Thymus (tissue), 11 donors: Measurements from ENCODE around the gene AGPAT4. TPM values are rescaled to one million over a fixed set of nuclear protein-coding genes. Genes with fewer than 3 reads are reported as not detected.

Source experiments
- DNase-seq, 9 donors: peaks; one replicate each; pipeline ENCODE4 v3.0.0-alpha.2; 2013; ENCODE audit warnings: low spot score in 9 of 9, low read depth in 6 of 9, missing footprints in 1 of 9
- H3K27ac ChIP-seq, 2 donors: one replicate each; pipeline ENCODE4 v1.5.1; 2013; ENCODE audit warnings: control low read depth in 1 of 2, low read depth in 1 of 2, low read length in 1 of 2, mild to moderate bottlenecking in 1 of 2, moderate library complexity in 1 of 2
- H3K27me3 ChIP-seq, 2 donors: one replicate each; pipeline ENCODE4 v1.5.1; 2013; ENCODE audit warnings: low read length in 1 of 2; ENCODE audit not compliant: control insufficient read depth in 2 of 2, insufficient read depth in 1 of 2
- H3K36me3 ChIP-seq, 2 donors: one replicate each; pipeline ENCODE4 v1.5.1; 2013; ENCODE audit warnings: low read length in 1 of 2, mild to moderate bottlenecking in 1 of 2, moderate library complexity in 1 of 2; ENCODE audit not compliant: control insufficient read depth in 2 of 2, insufficient read depth in 2 of 2
- H3K4me1 ChIP-seq, 2 donors: one replicate each; pipeline ENCODE4 v1.5.1; 2013; ENCODE audit warnings: low read length in 2 of 2; ENCODE audit not compliant: control insufficient read depth in 2 of 2, insufficient read depth in 2 of 2
- H3K4me3 ChIP-seq, 2 donors: one replicate each; pipeline ENCODE4 v1.5.1; 2013; ENCODE audit warnings: low read length in 2 of 2, control low read depth in 1 of 2, mild to moderate bottlenecking in 1 of 2
- H3K9me3 ChIP-seq, 2 donors: one replicate each; pipeline ENCODE4 v1.5.1; 2013; ENCODE audit warnings: low read length in 1 of 2, mild to moderate bottlenecking in 1 of 2; ENCODE audit not compliant: control insufficient read depth in 2 of 2, insufficient read depth in 1 of 2
- WGBS: extraction: QIAGEN DNeasy Blood & Tissue Kit; methylation state at CpG from one replicate; pipeline ENCODE4 v1.1.7; 2013; 5-methylcytosine and 5-hydroxymethylcytosine counted together
- polyA plus RNA-seq: library from polyadenylated mRNA; stranded (reverse); fragments of 200-250 nt; gene quantifications from one replicate; pipeline ENCODE4 v1.2.3, GENCODE V29; 2013
- total RNA-seq: library from RNA; stranded (reverse); fragments of 120-200 nt; gene quantifications from one replicate; pipeline ENCODE4 v1.2.4, GENCODE V29; 2013
- donor health status: healthy.

Gene AGPAT4
- total and polyA plus RNA-seq, 2 donors = 2.7 to 2.9 TPM

DNA sequence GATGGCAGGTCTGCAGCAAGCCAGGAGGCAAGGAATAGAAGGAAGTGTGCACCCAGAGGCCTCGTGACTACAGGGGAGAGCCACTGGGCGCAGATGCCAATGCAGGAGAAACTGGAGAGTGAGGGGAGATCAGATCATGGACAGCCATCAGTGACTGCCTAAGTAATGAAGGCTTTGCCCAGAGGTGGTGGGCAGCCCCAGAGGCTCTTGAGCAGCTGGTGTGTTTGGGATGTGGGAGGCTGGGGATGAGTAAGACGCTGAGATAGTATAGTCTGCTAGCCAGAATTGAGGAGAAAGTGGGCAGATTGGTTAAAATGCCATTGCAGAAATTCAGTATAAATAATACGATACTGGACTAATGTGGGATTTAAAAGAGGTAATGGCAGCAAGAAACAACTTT, 170.4 kb downstream of the AGPAT4 start:
- WGBS = 98% methylated on average over 4 of the region's 4 CpGs
- H3K27me3 ChIP-seq = no peaks in the 10 kb centered on the region

GRCh38 chr6:161101517-161101916, 172.3 kb downstream of the AGPAT4 start:
- Histone ChIP-seq H3K27ac (no peak overlapping the region), H3K4me3 (no peak overlapping the region), H3K27me3 (no peaks in the 10 kb centered on the region), H3K4me1 (no peaks in the 10 kb centered on the region), H3K9me3 (no peaks in the 10 kb centered on the region), H3K36me3 (peaks cover 43 to 64% of the 10 kb centered on the region in 2 donors)
- no peak for DNase-seq
- WGBS = 99% methylated on average over 7 of the region's 7 CpGs

More for the DNA sequence above, 170.4 kb downstream of the AGPAT4 start:
- Histone ChIP-seq H3K4me1 (no peaks in the 10 kb centered on the region), H3K27ac (no peak overlapping the region), H3K36me3 (peaks cover 43 to 66% of the 10 kb centered on the region in 2 donors), H3K4me3 (no peak overlapping the region), H3K9me3 (no peaks in the 10 kb centered on the region)
- DNase-seq = no peak

DNA sequence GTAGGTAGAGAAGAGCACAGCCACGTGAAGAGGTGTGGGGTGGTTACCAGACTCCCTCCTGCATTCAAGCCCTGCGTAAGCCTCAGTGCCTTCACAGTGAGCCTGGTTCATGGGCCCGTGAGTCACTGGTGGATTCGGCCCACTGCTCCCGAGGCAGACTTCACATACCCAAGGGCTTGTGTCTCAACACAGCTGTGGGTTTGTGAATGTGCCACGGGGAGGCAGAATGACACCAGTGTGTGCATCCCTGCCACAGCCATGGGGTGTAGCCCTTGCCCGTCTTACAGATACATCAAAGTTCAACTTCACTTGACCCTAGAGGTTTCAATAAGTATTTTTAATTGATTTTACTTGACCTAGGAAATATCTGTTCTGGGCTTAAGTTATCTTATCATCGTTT, 173.8 kb downstream of the AGPAT4 start:
- Histone ChIP-seq H3K36me3 (peaks cover 43 to 49% of the 10 kb centered on the region in 2 donors), H3K4me3 (no peak overlapping the region), H3K27me3 (no peaks in the 10 kb centered on the region), H3K4me1 (no peaks in the 10 kb centered on the region), H3K9me3 (no peaks in the 10 kb centered on the region), H3K27ac (no peak overlapping the region)
- DNase-seq = no peak
- 98% methylated on average over 8 of the region's 8 CpGs for WGBS

- H3K27me3 ChIP-seq = no peaks in the 10 kb centered on the region
- H3K36me3 ChIP-seq = peaks cover 27 to 36% of the 10 kb centered on the region in 2 donors
- H3K4me1 ChIP-seq = no peaks in the 10 kb centered on the region
- H3K9me3 ChIP-seq = no peaks in the 10 kb centered on the region
- DNase-seq = no peak
- no peak overlapping the region for H3K27ac ChIP-seq
- H3K4me3 ChIP-seq = no peak overlapping the region
Observed at GRCh38 chr6:161095916-161096315, 177.9 kb downstream of the AGPAT4 start.

DNA sequence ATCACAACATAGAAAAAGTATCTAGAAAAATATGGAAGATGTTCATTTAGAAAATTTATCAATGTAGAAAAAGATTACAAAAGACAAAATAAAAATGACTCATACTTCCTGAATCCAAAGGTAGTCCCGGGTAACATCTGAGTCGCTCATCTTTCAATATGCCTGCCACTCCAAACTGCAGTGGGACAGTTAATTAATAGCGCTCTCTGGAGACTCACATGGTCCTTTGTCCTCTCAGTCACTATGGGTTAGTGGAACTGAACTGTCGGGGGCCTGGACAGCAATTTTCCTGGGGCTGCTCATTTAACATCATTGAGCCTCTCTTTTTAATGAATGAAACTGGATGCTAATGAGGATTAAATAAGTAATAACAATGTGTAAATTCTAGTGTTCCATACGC, 178.9 kb downstream of the AGPAT4 start:
- Histone ChIP-seq H3K4me3 (no peak overlapping the region), H3K36me3 (peaks cover 24 to 43% of the 10 kb centered on the region in 2 donors), H3K4me1 (no peaks in the 10 kb centered on the region), H3K27me3 (no peaks in the 10 kb centered on the region), H3K9me3 (no peaks in the 10 kb centered on the region), H3K27ac (no peak overlapping the region)
- WGBS = 97% methylated on average over 5 of the region's 5 CpGs
- DNase-seq = no peak

GRCh38 chr6:161091972-161092701, 181.7 kb downstream of the AGPAT4 start:
- Histone ChIP-seq H3K36me3 (peaks cover 29 to 47% of the 10 kb centered on the region in 2 donors), H3K4me3 (no peak overlapping the region), H3K4me1 (no peaks in the 10 kb centered on the region), H3K9me3 (no peaks in the 10 kb centered on the region), H3K27me3 (no peaks in the 10 kb centered on the region), H3K27ac (no peak overlapping the region)
- WGBS = 98% methylated on average over 6 of the region's 6 CpGs
- no peak for DNase-seq

GRCh38 chr6:161091151-161091550, 182.7 kb downstream of the AGPAT4 start:
- H3K27me3 ChIP-seq = no peaks in the 10 kb centered on the region
- no peaks in the 10 kb centered on the region for H3K9me3 ChIP-seq
- no peak for DNase-seq
- WGBS = 98% methylated on average over 4 of the region's 4 CpGs
- no peak overlapping the region for H3K4me3 ChIP-seq
- no peaks in the 10 kb centered on the region for H3K4me1 ChIP-seq
- H3K36me3 ChIP-seq = peaks cover 29 to 57% of the 10 kb centered on the region in 2 donors
- no peak overlapping the region for H3K27ac ChIP-seq

- DNase-seq = no peak
- H3K27ac ChIP-seq = no peak overlapping the region
- H3K27me3 ChIP-seq = no peaks in the 10 kb centered on the region
- WGBS = 98% methylated on average over 2 of the region's 2 CpGs
- H3K4me3 ChIP-seq = no peak overlapping the region
- peaks cover 33 to 69% of the 10 kb centered on the region in 2 donors for H3K36me3 ChIP-seq
- H3K9me3 ChIP-seq = no peaks in the 10 kb centered on the region
- no peaks in the 10 kb centered on the region for H3K4me1 ChIP-seq
Observed at GRCh38 chr6:161088676-161089328, 185.1 kb downstream of the AGPAT4 start.

DNA sequence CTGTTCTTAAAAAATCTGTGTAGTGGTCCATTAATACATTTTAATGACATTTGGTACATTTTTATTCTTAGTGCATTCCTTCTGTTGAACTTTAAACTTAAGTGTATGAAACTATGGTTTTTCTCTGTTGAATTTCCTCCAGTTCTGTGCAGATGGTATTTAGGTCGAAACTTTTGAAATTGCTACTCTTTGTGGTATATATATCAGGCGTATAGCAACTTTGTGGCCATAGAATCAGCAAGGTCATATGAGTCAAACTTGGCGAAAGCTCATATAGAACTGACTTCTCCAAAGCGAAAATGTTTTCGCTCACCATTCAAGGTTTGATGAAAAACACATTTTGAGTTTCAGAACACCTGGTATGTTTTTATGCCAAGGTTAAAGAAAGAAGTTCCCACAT, 188.6 kb downstream of the AGPAT4 start:
- H3K27me3 ChIP-seq = no peaks in the 10 kb centered on the region
- H3K36me3 ChIP-seq = peaks cover 54 to 84% of the 10 kb centered on the region in 2 donors
- H3K9me3 ChIP-seq = no peaks in the 10 kb centered on the region
- H3K4me1 ChIP-seq = no peaks in the 10 kb centered on the region
- WGBS = 98% methylated on average over 5 of the region's 5 CpGs
- H3K4me3 ChIP-seq = no peak overlapping the region
- no peak overlapping the region for H3K27ac ChIP-seq
- no peak for DNase-seq
